ENCODE results near the gene SLC13A4. TPM values are rescaled to one million over a fixed set of nuclear protein-coding genes. Genes with fewer than 3 reads are reported as not detected.

The SLC13A4 gene
- total RNA-seq, 2 experiments from 2014 or later: not detected

DNA sequence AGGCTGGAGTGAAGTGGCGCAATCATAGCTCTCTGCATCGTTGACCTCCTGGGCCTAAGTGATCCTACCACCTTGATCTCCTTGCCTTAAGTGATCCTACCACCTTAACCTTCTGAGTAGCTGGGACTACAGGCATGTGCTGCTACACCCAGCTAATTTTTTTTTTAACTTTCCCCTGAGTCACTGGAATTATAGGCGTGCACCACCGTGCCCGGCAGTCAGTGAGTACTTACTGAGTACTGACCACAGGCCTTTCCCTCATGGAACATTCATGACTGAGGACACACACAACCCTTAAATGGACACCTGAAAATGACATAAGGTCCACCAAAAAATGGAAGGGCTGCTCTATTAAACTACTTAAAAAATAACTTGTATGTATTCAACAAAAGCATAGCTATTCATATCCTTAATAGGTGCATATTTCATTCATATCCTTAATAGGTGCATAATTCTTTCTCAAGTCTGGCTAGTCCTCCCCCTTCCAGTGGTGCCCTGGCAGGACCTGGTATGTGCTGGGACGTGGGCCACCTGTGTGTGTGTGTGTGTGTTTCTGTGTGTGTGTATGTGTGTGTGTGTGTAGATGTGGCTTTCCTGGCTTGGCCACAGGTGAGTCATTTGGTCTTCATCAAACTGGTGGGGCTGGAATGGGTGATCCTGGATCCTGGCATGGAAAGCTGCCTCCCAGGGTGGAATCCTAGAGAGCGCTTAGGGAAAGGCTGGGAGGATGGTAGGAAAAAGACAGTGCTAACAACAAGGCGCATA, 17.1 kb upstream of the SLC13A4 start:
- H3K27ac ChIP-seq (ENCODE audit: low read depth, low read length, poor library complexity, severe bottlenecking): no peak overlapping the region
- no peak for DNase-seq (ENCODE audit: low spot score)
- ChIA-PET CTCF (ENCODE audit: unreplicated experiment) (no interaction called here), POLR2A (interaction anchor here (0.6 to 1.0 kb wide), 3 partner anchors 26 to 470 kb away, joined by 3 read pairs; no protein-coding TSS in a partner anchor)
- no peaks in the 10 kb centered on the region for H3K9me3 ChIP-seq (ENCODE audit: low read length)
- no peak overlapping the region for H2AFZ ChIP-seq (ENCODE audit: low read length)
- intact Hi-C loops (cut with micrococcal nuclease; ENCODE audit: unreplicated experiment): no loop called here
- H3K4me2 ChIP-seq (ENCODE audit: low read length): no peak overlapping the region
- H4K20me1 ChIP-seq (ENCODE audit: insufficient read depth, low read length): no peaks in the 10 kb centered on the region
- H3K4me3 ChIP-seq (ENCODE audit: low read depth, low read length, poor library complexity, severe bottlenecking): no peak overlapping the region
- no peaks in the 10 kb centered on the region for H3K36me3 ChIP-seq (ENCODE audit: insufficient read depth, low read length)
- no peaks in the 10 kb centered on the region for H3K4me1 ChIP-seq (ENCODE audit: insufficient read depth, low read length, poor library complexity, severe bottlenecking)
- TF ChIP-seq, protein P1, sequence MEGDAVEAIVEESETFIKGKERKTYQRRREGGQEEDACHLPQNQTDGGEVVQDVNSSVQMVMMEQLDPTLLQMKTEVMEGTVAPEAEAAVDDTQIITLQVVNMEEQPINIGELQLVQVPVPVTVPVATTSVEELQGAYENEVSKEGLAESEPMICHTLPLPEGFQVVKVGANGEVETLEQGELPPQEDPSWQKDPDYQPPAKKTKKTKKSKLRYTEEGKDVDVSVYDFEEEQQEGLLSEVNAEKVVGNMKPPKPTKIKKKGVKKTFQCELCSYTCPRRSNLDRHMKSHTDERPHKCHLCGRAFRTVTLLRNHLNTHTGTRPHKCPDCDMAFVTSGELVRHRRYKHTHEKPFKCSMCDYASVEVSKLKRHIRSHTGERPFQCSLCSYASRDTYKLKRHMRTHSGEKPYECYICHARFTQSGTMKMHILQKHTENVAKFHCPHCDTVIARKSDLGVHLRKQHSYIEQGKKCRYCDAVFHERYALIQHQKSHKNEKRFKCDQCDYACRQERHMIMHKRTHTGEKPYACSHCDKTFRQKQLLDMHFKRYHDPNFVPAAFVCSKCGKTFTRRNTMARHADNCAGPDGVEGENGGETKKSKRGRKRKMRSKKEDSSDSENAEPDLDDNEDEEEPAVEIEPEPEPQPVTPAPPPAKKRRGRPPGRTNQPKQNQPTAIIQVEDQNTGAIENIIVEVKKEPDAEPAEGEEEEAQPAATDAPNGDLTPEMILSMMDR (conservative IDR thresholded peaks at IDR 0.05; ENCODE audit: low read length): no peak
- no peak for TF ChIP-seq EZH2phosphoT487 (IDR thresholded peaks at IDR 0.05; ENCODE audit: borderline replicate concordance, low read depth, low read length)
- H3K9me2 ChIP-seq (ENCODE audit: insufficient read depth, low read length): no peaks in the 10 kb centered on the region
- H3K79me2 ChIP-seq (ENCODE audit: insufficient read depth, low read depth, low read length): no peaks in the 10 kb centered on the region
- BruUV-seq (replicated peaks): no TSS peak

DNA sequence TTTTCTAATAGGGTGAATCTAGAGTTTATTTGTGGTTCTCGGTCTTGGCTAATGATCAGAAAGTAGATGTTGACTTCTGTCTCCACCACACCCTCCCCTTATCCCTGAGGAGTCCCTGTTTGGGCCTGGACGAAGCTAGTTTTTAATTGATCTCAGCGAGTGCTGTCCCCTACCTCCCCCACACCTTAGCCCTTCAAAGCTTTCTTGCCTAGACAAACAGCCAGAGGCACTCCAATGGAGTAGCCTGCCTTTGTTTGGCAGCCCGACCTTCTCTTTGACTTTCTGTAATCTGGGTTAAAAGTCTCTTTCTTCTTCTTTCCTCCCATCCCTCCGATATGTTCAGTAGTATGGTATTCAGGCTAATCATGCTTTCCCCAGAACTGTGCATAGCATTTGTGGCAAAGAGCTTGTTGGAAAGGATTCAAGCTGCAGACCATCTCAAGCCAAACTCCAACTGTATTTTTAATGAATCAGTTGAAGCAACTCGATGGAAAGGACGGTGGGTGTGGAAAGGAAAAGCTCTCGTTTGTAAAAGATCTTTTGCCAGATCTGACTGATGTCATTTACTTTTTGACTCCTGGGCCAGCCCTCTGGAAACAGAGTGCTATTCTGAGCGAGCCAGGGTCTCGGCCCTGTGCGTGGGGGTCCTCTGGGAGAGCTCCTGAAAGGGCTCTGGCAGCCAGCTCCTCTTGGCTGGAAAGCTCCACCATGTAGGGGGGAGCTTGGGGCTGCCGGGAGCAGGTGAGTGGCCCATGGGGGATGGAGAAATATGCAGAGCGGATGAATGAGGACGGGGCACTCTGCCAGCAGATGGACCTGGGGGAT, 16.1 kb upstream of the SLC13A4 start:
- BruUV-seq (replicated peaks): no TSS peak
- no peak overlapping the region for H3K4me3 ChIP-seq (ENCODE audit: low read depth, low read length, poor library complexity, severe bottlenecking)
- H3K9me3 ChIP-seq (ENCODE audit: low read length): no peaks in the 10 kb centered on the region
- no peak overlapping the region for H3K4me2 ChIP-seq (ENCODE audit: low read length)
- H3K4me1 ChIP-seq (ENCODE audit: insufficient read depth, low read length, poor library complexity, severe bottlenecking): no peaks in the 10 kb centered on the region
- no peaks in the 10 kb centered on the region for H4K20me1 ChIP-seq (ENCODE audit: insufficient read depth, low read length)
- POLR2A ChIA-PET: no interaction called here
- intact Hi-C loops (cut with micrococcal nuclease; ENCODE audit: unreplicated experiment): no loop called here
- no peak overlapping the region for H2AFZ ChIP-seq (ENCODE audit: low read length)
- H3K79me2 ChIP-seq (ENCODE audit: insufficient read depth, low read depth, low read length): no peaks in the 10 kb centered on the region
- H3K9me2 ChIP-seq (ENCODE audit: insufficient read depth, low read length): no peaks in the 10 kb centered on the region
- DNase-seq (ENCODE audit: low spot score): no peak
- no peaks in the 10 kb centered on the region for H3K36me3 ChIP-seq (ENCODE audit: insufficient read depth, low read length)
- CTCF ChIA-PET (ENCODE audit: unreplicated experiment): no interaction called here
- TF ChIP-seq, protein P1 (conservative IDR thresholded peaks at IDR 0.05; ENCODE audit: low read length): no peak
- no peak for TF ChIP-seq EZH2phosphoT487 (IDR thresholded peaks at IDR 0.05; ENCODE audit: borderline replicate concordance, low read depth, low read length)
- H3K27ac ChIP-seq (ENCODE audit: low read depth, low read length, poor library complexity, severe bottlenecking): no peak overlapping the region

All from OCI-LY7 (cell line).